ENCODE results near the gene LHFPL6.
A peak's percentile ranks its signal among the peaks of the same experiment; 100 is the strongest.

The LHFPL6 gene

DNA sequence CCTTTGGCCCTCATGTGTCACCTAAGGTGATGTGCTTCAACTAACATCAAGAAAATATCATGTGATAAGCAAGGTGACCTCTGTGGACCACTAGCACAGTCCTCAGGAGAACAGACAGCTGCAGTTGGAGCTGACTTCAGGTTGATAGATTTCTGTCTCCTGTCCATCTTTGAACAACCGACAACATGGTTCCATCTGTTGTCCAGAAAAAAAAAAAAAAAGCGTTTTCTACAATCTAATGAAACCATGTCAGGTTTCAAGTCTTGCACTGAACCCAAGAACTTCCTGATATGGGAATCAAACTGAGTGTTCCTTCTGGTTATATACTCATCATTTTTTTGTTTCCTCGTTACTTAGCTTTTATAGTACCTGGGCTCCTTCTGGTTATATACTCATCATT lies 75.7 kb downstream of the LHFPL6 start:
- WGBS (ENCODE audit: extremely low coverage, insufficient coverage, insufficient read length), result no CpG with 5 or more reads among the region's 3 CpGs

DNA sequence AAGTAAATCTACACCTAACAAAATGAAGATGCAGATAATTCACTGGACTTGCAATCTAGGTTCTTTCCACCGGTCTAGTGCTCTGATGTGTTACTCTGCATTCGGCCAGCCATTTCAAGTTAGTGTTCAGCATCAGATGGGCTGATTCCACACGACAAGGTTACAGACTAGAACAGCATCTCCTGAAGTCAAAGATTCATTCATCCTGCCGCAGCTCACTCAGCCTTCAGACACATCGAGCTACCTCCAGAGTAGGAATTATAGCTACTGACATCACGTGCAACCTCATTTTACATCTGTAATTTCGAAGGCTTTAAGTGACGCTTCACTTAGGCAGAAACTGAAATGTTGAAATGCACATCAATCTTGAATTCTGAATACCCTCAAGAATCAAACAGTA lies 76.5 kb downstream of the LHFPL6 start:
- no peaks in the 10 kb centered on the region for H3K27me3 ChIP-seq (ENCODE audit: insufficient read depth, low read length)
- no peak overlapping the region for H4K12ac ChIP-seq (ENCODE audit: low read depth, low read length)
- H3K36me3 ChIP-seq (ENCODE audit: control insufficient read depth in 1 of 2, insufficient read depth in 2 of 2, low read length in 2 of 2), result no peaks in the 10 kb centered on the region
- H2AFZ ChIP-seq (ENCODE audit: insufficient read depth, low read length, poor library complexity), result no peak overlapping the region
- no CpG with 5 or more reads among the region's 8 CpGs for WGBS (ENCODE audit: extremely low coverage, insufficient coverage, insufficient read length)
- no peak overlapping the region for H4K8ac ChIP-seq (ENCODE audit: low read depth, low read length)
- H2BK5ac ChIP-seq (ENCODE audit: low read depth, low read length, poor library complexity), result no peak overlapping the region
- no peak overlapping the region for H3K4me2 ChIP-seq (ENCODE audit: low read length)
- no peak overlapping the region for H3K27ac ChIP-seq (ENCODE audit: low read depth, low read length)
- H2AK5ac ChIP-seq (ENCODE audit: low read length), result no peak overlapping the region
- peak overlapping the region; percentile 95 for H3K23ac ChIP-seq (ENCODE audit: low read length)
- H3K4me1 ChIP-seq (ENCODE audit: control insufficient read depth in 1 of 2, insufficient read depth in 2 of 2, low read length in 2 of 2), result peaks cover 0 to 2% of the 10 kb centered on the region in 2 experiments
- no peak overlapping the region for H3K4ac ChIP-seq (ENCODE audit: low read depth, low read length)
- no peak for DNase-seq
- no peaks in the 10 kb centered on the region for H3K9me3 ChIP-seq (ENCODE audit: insufficient read depth, low read depth, low read length)
- H3K4me3 ChIP-seq (ENCODE audit: low read depth, low read length), result no peak overlapping the region
- no peak overlapping the region for H3K14ac ChIP-seq (ENCODE audit: low read length)
- no peak overlapping the region for H3K18ac ChIP-seq (ENCODE audit: low read length)
- no peak overlapping the region for H2BK120ac ChIP-seq (ENCODE audit: insufficient read depth, low read length, poor library complexity)
- H3K79me2 ChIP-seq (ENCODE audit: control insufficient read depth, insufficient read depth, low read length, poor library complexity), result no peaks in the 10 kb centered on the region
- H4K91ac ChIP-seq (ENCODE audit: low read depth, low read length), result no peak overlapping the region
- H3K79me1 ChIP-seq (ENCODE audit: low read length), result no peaks in the 10 kb centered on the region
- H3K9ac ChIP-seq (ENCODE audit: low read length), result no peak overlapping the region
- H2BK12ac ChIP-seq (ENCODE audit: low read length), result no peak overlapping the region

More for the DNA sequence above, 75.7 kb downstream of the LHFPL6 start:
- H3K18ac ChIP-seq (ENCODE audit: low read length), result no peak overlapping the region
- DNase-seq, result no peak
- H4K12ac ChIP-seq (ENCODE audit: low read depth, low read length), result no peak overlapping the region
- no peak overlapping the region for H3K4me3 ChIP-seq (ENCODE audit: low read depth, low read length)
- H3K36me3 ChIP-seq (ENCODE audit: control insufficient read depth in 1 of 2, insufficient read depth in 2 of 2, low read length in 2 of 2), result no peaks in the 10 kb centered on the region
- H2BK5ac ChIP-seq (ENCODE audit: low read depth, low read length, poor library complexity), result no peak overlapping the region
- H2BK12ac ChIP-seq (ENCODE audit: low read length), result no peak overlapping the region
- H3K9me3 ChIP-seq (ENCODE audit: insufficient read depth, low read depth, low read length), result no peaks in the 10 kb centered on the region
- no peak overlapping the region for H2AFZ ChIP-seq (ENCODE audit: insufficient read depth, low read length, poor library complexity)
- H3K79me2 ChIP-seq (ENCODE audit: control insufficient read depth, insufficient read depth, low read length, poor library complexity), result no peaks in the 10 kb centered on the region
- no peak overlapping the region for H3K4ac ChIP-seq (ENCODE audit: low read depth, low read length)
- H4K91ac ChIP-seq (ENCODE audit: low read depth, low read length), result no peak overlapping the region
- H3K23ac ChIP-seq (ENCODE audit: low read length), result no peak overlapping the region
- H3K27ac ChIP-seq (ENCODE audit: low read depth, low read length), result no peak overlapping the region
- no peaks in the 10 kb centered on the region for H3K79me1 ChIP-seq (ENCODE audit: low read length)
- no peaks in the 10 kb centered on the region for H3K27me3 ChIP-seq (ENCODE audit: insufficient read depth, low read length)
- H4K8ac ChIP-seq (ENCODE audit: low read depth, low read length), result no peak overlapping the region
- peaks cover 0 to 2% of the 10 kb centered on the region in 2 experiments for H3K4me1 ChIP-seq (ENCODE audit: control insufficient read depth in 1 of 2, insufficient read depth in 2 of 2, low read length in 2 of 2)
- H3K14ac ChIP-seq (ENCODE audit: low read length), result no peak overlapping the region
- no peak overlapping the region for H3K9ac ChIP-seq (ENCODE audit: low read length)
- H2BK120ac ChIP-seq (ENCODE audit: insufficient read depth, low read length, poor library complexity), result no peak overlapping the region
- no peak overlapping the region for H2AK5ac ChIP-seq (ENCODE audit: low read length)
- H3K4me2 ChIP-seq (ENCODE audit: low read length), result no peak overlapping the region

DNA sequence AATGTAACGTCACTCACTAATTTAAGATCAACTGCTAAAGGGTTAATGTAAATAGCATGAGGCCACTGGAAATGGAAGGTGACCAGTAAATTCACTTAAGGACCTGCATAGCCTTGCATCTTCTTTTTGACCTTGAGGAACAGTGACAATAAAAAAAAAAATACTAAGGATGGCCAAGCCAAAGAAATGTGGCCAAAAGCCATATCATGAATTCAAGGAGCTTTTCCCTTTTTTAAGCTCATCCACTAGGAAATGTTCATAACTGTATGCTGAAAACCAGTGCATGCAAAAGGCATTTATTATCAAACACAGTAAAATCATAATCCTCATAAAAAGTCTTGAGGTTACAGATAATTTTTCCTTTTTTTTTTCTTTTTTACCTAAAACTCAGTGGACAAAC lies 77.5 kb downstream of the LHFPL6 start:
- Histone ChIP-seq H3K4me1 (ENCODE audit: control insufficient read depth in 1 of 2, insufficient read depth in 2 of 2, low read length in 2 of 2) (peaks cover 0 to 2% of the 10 kb centered on the region in 2 experiments), H3K18ac (ENCODE audit: low read length) (no peak overlapping the region), H3K79me2 (ENCODE audit: control insufficient read depth, insufficient read depth, low read length, poor library complexity) (no peaks in the 10 kb centered on the region), H3K4me3 (ENCODE audit: low read depth, low read length) (no peak overlapping the region), H3K9ac (ENCODE audit: low read length) (no peak overlapping the region), H2AFZ (ENCODE audit: insufficient read depth, low read length, poor library complexity) (no peak overlapping the region), H3K27ac (ENCODE audit: low read depth, low read length) (no peak overlapping the region), H3K36me3 (ENCODE audit: control insufficient read depth in 1 of 2, insufficient read depth in 2 of 2, low read length in 2 of 2) (no peaks in the 10 kb centered on the region), H2AK5ac (ENCODE audit: low read length) (no peak overlapping the region), H2BK5ac (ENCODE audit: low read depth, low read length, poor library complexity) (no peak overlapping the region), H3K27me3 (ENCODE audit: insufficient read depth, low read length) (no peaks in the 10 kb centered on the region), H4K12ac (ENCODE audit: low read depth, low read length) (no peak overlapping the region), H3K14ac (ENCODE audit: low read length) (no peak overlapping the region), H2BK120ac (ENCODE audit: insufficient read depth, low read length, poor library complexity) (no peak overlapping the region), H3K9me3 (ENCODE audit: insufficient read depth, low read depth, low read length) (no peaks in the 10 kb centered on the region), H4K91ac (ENCODE audit: low read depth, low read length) (no peak overlapping the region), H4K8ac (ENCODE audit: low read depth, low read length) (no peak overlapping the region), H3K4ac (ENCODE audit: low read depth, low read length) (no peak overlapping the region), H3K79me1 (ENCODE audit: low read length) (no peaks in the 10 kb centered on the region), H3K4me2 (ENCODE audit: low read length) (no peak overlapping the region), H3K23ac (ENCODE audit: low read length) (no peak overlapping the region), H2BK12ac (ENCODE audit: low read length) (no peak overlapping the region)
- no CpG with 5 or more reads among the region's 1 CpG for WGBS (ENCODE audit: extremely low coverage, insufficient coverage, insufficient read length)
- DNase-seq, result no peak

DNA sequence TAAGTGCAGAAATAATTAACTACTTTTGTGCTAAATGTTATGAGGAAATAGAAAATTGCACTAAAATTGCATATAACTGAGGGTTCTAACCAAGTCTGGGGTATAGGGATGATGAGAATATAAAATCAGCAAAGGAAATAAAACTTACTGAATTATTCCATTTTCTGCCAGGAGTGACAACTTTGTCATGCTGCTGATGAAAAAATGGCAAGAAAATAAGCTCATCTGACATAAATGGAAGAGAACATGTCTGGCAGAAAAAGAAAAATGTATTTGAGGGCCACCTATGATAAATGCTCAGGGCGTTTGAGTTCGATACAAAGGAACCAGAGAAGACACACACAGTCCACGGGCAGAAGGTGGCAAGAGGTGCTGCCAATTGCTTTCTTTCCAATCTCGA lies 78.2 kb downstream of the LHFPL6 start:
- no peak overlapping the region for H3K4me2 ChIP-seq (ENCODE audit: low read length)
- no peak for DNase-seq

More for the DNA sequence above, 78.2 kb downstream of the LHFPL6 start:
- Histone ChIP-seq H2BK5ac (ENCODE audit: low read depth, low read length, poor library complexity) (no peak overlapping the region), H4K12ac (ENCODE audit: low read depth, low read length) (no peak overlapping the region), H3K9ac (ENCODE audit: low read length) (no peak overlapping the region), H3K4ac (ENCODE audit: low read depth, low read length) (no peak overlapping the region), H3K4me3 (ENCODE audit: low read depth, low read length) (no peak overlapping the region), H4K91ac (ENCODE audit: low read depth, low read length) (no peak overlapping the region), H3K9me3 (ENCODE audit: insufficient read depth, low read depth, low read length) (no peaks in the 10 kb centered on the region), H2AFZ (ENCODE audit: insufficient read depth, low read length, poor library complexity) (no peak overlapping the region), H3K79me2 (ENCODE audit: control insufficient read depth, insufficient read depth, low read length, poor library complexity) (no peaks in the 10 kb centered on the region), H2BK12ac (ENCODE audit: low read length) (no peak overlapping the region), H2BK120ac (ENCODE audit: insufficient read depth, low read length, poor library complexity) (no peak overlapping the region), H2AK5ac (ENCODE audit: low read length) (no peak overlapping the region), H4K8ac (ENCODE audit: low read depth, low read length) (no peak overlapping the region), H3K18ac (ENCODE audit: low read length) (no peak overlapping the region), H3K23ac (ENCODE audit: low read length) (no peak overlapping the region), H3K4me1 (ENCODE audit: control insufficient read depth in 1 of 2, insufficient read depth in 2 of 2, low read length in 2 of 2) (peaks cover 0 to 2% of the 10 kb centered on the region in 2 experiments), H3K14ac (ENCODE audit: low read length) (no peak overlapping the region), H3K79me1 (ENCODE audit: low read length) (no peaks in the 10 kb centered on the region), H3K27ac (ENCODE audit: low read depth, low read length) (no peak overlapping the region), H3K27me3 (ENCODE audit: insufficient read depth, low read length) (no peaks in the 10 kb centered on the region), H3K36me3 (ENCODE audit: control insufficient read depth in 1 of 2, insufficient read depth in 2 of 2, low read length in 2 of 2) (no peaks in the 10 kb centered on the region)
- WGBS (ENCODE audit: extremely low coverage, insufficient coverage, insufficient read length), result no CpG with 5 or more reads among the region's 4 CpGs

Data from trophoblast cell (in vitro differentiated cells and primary cell).